Stimulated activated naive CD8-positive, alpha-beta T cell treated with anti-CD3 and anti-CD28 coated beads, Interleukin-15, Interleukin-2, amounts not matched to agents 100 ng/mL and 50 ng/mL, for 24 hours (primary cell): ENCODE measurements around the gene TPBGL.

Experiments used
- H3K27ac Mint-ChIP-seq: one replicate; pipeline ENCODE4 v1.8.0; 2021; ENCODE audit warnings: mild to moderate bottlenecking, mixed read lengths
- H3K27me3 Mint-ChIP-seq: one replicate; pipeline ENCODE4 v1.8.0; 2021; ENCODE audit warnings: mixed read lengths
- H3K36me3 Mint-ChIP-seq: one replicate; pipeline ENCODE4 v1.8.0; 2021; ENCODE audit warnings: low read depth, mixed read lengths
- H3K4me1 Mint-ChIP-seq: one replicate; pipeline ENCODE4 v1.8.0; 2021; ENCODE audit warnings: low read depth, mixed read lengths
- H3K4me3 Mint-ChIP-seq: one replicate; pipeline ENCODE4 v1.8.0; 2021; ENCODE audit warnings: mild to moderate bottlenecking, mixed read lengths
- H3K9me3 Mint-ChIP-seq: one replicate; pipeline ENCODE4 v1.8.0; 2021; ENCODE audit warnings: mixed read lengths

TPBGL gene

DNA sequence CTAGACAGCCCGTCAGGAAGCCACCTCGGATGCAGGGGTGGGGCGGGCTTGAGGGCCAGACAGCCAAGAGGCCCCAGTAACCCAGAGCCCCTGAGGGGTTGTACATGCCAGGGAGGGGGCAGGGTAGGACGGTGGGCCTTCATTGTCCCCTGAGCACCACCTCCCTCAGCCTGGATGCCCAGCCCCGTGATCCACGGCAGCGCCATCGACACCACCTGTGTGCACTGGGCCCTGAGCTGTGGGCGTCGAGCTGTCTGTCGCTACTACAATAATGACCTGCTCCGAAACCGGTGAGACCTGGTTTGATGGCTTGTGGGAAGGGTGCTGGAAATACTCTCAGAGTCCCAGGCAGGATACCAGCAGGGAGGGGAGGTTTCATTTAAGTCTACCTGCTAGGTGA, 37.4 kb upstream of the TPBGL start:
- no peaks in the 10 kb centered on the region for H3K4me1 Mint-ChIP-seq
- H3K36me3 Mint-ChIP-seq: no peaks in the 10 kb centered on the region
- no peak overlapping the region for H3K4me3 Mint-ChIP-seq
- H3K9me3 Mint-ChIP-seq: no peaks in the 10 kb centered on the region
- no peak overlapping the region for H3K27ac Mint-ChIP-seq
- H3K27me3 Mint-ChIP-seq: no peaks in the 10 kb centered on the region

DNA sequence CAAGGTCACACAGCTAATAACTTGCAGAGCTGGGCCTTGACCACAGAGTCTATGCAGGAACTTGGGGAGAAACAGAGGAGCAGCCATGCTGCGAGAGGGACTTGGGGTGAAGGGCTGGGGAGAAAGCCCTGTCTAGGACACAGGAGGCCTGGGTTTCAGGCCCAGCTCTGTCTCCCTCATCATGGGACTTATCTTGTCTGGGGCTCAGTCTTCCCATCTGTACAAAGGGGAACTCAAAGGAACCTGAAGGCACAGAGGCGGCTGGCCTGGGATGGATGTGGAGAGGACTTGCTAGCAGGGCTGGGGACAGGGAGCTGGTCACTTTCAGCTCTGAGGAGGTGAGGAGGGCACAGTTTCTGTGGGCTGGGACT, 36.9 kb upstream of the TPBGL start:
- no peak overlapping the region for H3K4me3 Mint-ChIP-seq
- no peaks in the 10 kb centered on the region for H3K9me3 Mint-ChIP-seq
- no peak overlapping the region for H3K27ac Mint-ChIP-seq

DNA sequence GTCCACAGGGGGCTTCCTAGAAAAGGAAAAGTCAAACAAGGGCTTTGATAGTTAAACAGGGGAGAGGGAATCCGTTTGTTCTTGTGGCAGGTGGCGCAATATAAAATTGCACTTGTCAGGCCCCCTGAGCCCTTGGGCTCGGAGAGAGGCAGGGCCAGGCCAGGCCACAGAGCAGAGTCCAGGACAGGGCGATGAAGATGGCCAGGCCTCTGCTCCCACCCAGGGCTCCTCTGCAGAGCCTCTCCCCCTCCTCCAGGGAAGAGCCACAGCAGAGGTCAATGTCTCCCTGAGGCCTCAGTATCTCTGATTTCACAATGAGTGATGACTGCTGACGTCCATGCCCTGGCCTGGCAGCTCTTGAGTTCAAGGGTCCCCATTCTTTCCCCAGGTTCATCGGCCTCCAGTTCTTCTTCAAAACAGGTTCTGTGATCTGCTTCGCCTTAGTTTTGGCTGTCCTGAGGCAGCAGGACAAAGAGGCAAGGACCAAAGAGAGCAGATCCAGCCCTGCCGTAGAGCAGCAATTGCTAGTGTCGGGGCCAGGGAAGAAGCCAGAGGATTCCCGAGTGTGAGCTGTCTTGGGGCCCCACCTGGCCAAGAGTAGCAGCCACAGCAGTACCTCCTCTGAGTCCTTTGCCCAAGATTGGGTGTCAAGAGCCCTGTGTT, 36.4 kb upstream of the TPBGL start:
- Mint-ChIP-seq H3K27me3 (no peaks in the 10 kb centered on the region), H3K27ac (no peak overlapping the region), H3K36me3 (no peaks in the 10 kb centered on the region), H3K9me3 (no peaks in the 10 kb centered on the region), H3K4me1 (no peaks in the 10 kb centered on the region), H3K4me3 (no peak overlapping the region)

More for the DNA sequence above, 36.9 kb upstream of the TPBGL start:
- H3K4me1 Mint-ChIP-seq: no peaks in the 10 kb centered on the region
- no peaks in the 10 kb centered on the region for H3K27me3 Mint-ChIP-seq
- no peaks in the 10 kb centered on the region for H3K36me3 Mint-ChIP-seq

DNA sequence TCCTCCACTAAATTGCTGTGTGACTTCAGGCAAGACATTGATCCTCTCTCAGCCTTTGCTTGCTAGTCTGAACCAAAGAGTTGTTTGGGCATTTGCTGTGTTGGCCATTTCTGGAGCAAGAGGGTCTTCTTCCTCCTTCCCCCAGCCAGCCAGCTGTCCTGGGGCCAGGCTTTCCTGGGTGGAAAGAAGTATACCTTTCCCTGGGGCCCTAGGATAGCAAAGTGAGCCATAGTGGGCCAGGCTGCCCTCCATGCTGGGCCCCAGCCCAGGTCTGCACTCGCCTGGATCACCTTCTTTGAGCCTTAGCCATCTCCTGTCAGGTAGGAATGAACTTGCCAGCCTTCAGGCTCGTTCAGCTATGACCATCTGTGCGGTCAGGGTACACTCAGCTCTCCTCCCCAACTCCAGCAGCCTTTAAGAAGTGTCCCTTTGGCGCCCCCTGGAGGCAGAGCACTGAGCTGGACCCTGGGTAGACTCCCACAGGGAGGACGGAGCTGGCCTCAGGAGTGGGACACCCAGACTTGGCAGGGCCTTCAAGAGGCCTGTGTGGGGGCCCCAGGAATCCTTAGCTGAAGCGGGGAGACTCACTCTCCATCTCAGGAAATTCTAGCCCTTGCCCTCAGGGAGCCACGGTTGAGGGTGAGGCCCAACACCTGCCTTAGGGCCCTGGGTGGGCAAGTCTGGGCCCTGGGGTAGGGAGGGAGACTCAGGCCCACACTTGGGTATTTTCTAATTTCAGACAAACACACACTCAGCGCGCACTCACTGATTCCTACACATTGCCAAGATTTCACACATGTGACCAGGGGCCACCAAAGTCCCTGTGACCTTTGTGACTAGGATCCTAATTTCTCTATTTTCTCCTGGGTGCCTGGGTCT, 35.6 kb upstream of the TPBGL start:
- Mint-ChIP-seq H3K27ac (no peak overlapping the region), H3K27me3 (no peaks in the 10 kb centered on the region), H3K4me3 (no peak overlapping the region), H3K36me3 (no peaks in the 10 kb centered on the region), H3K9me3 (no peaks in the 10 kb centered on the region), H3K4me1 (no peaks in the 10 kb centered on the region)

DNA sequence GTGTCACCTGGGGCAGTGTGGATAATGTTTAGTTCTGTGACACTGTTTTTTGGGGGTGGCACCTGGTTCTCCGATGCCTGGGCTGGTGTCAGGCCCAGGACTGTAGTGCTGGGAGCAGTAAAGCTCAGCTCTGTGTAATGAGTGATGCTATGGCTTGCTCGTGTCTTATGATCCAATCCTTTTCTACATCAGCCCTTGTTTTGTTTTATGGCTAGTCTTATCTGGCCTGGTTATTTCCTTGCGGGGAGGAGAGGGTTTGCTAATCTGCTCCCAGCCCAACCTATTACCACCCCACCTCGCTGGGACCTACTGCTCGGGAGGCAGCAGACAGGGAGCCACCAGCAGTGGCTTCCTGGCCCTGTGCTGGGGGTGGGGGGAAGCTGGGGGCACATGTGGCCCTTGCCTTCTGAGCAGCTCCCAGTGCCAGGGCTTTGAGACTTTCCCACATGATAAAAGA, 35.0 kb upstream of the TPBGL start:
- Mint-ChIP-seq H3K4me1 (no peaks in the 10 kb centered on the region), H3K27ac (no peak overlapping the region), H3K27me3 (no peaks in the 10 kb centered on the region), H3K36me3 (no peaks in the 10 kb centered on the region), H3K9me3 (no peaks in the 10 kb centered on the region), H3K4me3 (no peak overlapping the region)

DNA sequence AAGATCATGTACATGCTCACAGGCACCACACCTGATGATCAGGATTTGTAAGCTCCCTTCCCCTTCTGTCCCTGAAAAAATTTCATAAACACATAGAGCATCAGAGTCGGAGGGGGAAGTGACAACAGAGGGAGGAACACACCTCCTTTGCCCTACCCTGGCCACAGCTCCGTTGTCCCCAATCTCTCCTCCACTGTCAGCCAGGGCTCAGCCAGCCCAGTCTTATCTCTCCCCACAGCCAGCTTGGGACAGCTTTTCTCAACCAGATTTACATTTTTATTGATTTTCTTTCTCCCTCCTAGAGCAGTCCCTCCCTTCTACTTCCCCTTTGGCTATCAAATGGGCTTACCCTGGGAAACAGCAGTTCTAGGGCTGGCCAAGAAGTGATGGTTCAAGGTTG, 32.1 kb upstream of the TPBGL start:
- Mint-ChIP-seq H3K27me3 (peaks cover 10% of the 10 kb centered on the region), H3K9me3 (no peaks in the 10 kb centered on the region), H3K27ac (no peak overlapping the region), H3K36me3 (no peaks in the 10 kb centered on the region), H3K4me1 (no peaks in the 10 kb centered on the region), H3K4me3 (no peak overlapping the region)

DNA sequence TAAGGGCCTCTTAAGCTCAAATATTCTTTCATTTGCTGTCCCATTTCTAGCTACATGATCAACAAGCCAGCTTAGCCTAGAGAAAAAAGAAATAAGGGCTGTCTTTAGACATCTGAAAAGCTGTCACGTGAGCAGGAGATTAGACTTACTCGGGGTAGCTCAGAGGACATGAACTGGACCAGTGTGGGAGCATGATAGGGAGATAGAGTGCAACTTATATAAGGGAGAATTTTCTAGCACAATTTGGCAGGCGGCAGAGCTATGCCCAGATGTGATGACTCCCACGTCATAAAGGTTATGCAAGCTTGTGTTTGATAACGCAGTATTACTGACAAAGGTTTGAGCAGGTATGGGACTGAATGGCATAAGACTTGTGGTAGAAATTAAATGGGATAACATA, 28.2 kb upstream of the TPBGL start:
- Mint-ChIP-seq H3K9me3 (no peaks in the 10 kb centered on the region), H3K4me1 (no peaks in the 10 kb centered on the region), H3K4me3 (no peak overlapping the region), H3K36me3 (no peaks in the 10 kb centered on the region), H3K27me3 (peaks cover 32% of the 10 kb centered on the region), H3K27ac (no peak overlapping the region)

DNA sequence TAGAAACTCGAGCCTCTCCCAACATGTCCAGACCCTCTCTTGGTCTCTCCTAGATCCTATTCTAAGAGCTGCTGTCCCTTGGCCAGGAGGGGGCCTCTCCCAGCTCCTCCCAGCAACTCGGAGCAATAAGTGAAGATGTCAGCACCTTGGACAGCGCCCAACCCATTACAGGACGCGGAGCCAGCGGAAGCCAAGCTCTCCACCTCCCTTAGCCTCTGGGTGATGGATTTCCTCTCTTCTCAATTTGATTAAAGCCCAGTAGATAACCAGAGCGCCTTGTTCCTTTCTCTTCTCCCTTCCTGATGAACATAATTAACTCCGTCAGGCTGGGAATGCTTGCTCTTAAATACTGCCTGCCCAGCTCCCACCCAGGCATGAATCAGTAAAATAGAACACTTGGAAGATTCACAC, 26.2 kb upstream of the TPBGL start:
- H3K4me3 Mint-ChIP-seq: no peak overlapping the region
- H3K27ac Mint-ChIP-seq: no peak overlapping the region
- H3K9me3 Mint-ChIP-seq: no peaks in the 10 kb centered on the region
- H3K27me3 Mint-ChIP-seq: peaks cover 39% of the 10 kb centered on the region
- H3K36me3 Mint-ChIP-seq: no peaks in the 10 kb centered on the region
- no peaks in the 10 kb centered on the region for H3K4me1 Mint-ChIP-seq

DNA sequence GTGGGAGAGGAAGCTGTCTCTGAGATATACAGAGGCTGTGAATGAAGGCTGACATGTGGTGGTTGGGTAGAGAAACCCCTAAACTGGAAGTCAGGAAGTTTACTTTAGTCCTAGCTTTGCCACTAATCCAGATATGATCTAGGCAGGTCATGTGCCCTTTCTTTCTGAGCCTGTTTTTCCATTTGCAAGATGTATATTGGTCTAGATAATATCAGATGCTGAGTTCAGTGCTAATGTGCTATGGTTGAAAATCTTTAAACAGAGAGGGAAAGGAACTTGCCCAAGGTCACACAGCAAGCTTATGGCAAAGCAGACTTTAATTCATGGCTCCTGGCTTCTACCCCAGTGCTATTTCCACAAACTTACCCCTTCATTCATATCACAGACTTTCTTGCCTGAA, 25.7 kb upstream of the TPBGL start:
- no peak overlapping the region for H3K27ac Mint-ChIP-seq
- H3K4me3 Mint-ChIP-seq: no peak overlapping the region
- no peaks in the 10 kb centered on the region for H3K36me3 Mint-ChIP-seq
- H3K9me3 Mint-ChIP-seq: no peaks in the 10 kb centered on the region
- H3K4me1 Mint-ChIP-seq: no peaks in the 10 kb centered on the region
- peaks cover 39% of the 10 kb centered on the region for H3K27me3 Mint-ChIP-seq

DNA sequence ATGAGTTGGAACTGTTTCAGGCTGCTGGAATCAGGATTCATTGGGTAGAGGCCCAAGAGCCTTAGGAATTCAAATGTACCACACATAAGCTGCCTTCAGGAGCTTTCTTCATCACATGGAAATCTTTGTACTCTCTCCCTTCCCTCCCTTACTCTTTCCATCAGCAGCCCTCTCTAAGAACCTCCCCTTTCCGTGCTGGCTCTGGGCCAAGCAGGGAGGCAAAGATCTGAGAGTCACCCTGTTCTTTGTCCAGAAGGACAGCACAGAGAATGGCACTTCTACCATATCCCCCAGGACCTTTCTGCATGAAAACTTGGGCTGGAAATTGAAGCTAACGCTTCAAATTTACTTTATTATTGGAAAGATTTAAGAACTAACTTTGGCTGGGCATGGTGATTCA, 20.7 kb upstream of the TPBGL start:
- Mint-ChIP-seq H3K9me3 (no peaks in the 10 kb centered on the region), H3K27me3 (peaks cover 25% of the 10 kb centered on the region), H3K36me3 (no peaks in the 10 kb centered on the region), H3K27ac (no peak overlapping the region), H3K4me1 (no peaks in the 10 kb centered on the region), H3K4me3 (no peak overlapping the region)

DNA sequence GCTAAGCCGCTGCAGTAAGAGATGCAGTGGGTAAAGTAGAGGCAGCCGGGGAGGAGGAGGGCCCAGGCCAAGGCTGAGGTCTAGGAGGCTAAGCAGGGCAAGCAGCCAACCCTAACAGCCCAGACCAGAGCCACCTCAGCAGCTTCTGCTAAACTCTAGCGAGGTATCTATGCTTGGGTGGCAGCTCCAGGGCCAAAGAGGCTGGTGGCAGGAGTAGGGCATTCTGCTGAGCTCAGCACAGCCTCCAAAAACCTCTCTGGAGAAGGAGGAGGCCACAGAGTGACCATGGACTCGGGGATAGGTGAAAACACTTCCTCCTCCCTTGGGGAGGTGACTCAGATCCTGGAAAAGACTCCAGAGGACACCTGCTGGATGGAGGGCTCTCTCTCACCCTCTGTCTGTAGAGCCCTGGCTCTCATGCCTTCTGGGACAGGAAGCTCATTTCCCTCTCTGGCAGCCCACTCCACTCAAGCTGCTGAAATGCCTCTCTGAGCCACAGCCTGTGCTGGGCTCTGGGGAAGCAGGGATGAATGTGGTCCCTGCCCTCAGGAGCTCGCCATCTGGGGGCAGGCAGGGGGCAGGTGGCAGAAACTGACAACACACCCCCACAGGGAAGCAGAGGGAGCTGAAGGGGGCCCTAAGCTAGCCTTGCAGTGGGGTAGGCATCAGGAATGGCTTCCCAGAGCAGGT, 16.5 kb upstream of the TPBGL start:
- peaks cover 4% of the 10 kb centered on the region for H3K27me3 Mint-ChIP-seq
- H3K9me3 Mint-ChIP-seq: no peaks in the 10 kb centered on the region
- H3K4me3 Mint-ChIP-seq: no peak overlapping the region
- H3K36me3 Mint-ChIP-seq: no peaks in the 10 kb centered on the region
- no peak overlapping the region for H3K27ac Mint-ChIP-seq
- H3K4me1 Mint-ChIP-seq: no peaks in the 10 kb centered on the region

DNA sequence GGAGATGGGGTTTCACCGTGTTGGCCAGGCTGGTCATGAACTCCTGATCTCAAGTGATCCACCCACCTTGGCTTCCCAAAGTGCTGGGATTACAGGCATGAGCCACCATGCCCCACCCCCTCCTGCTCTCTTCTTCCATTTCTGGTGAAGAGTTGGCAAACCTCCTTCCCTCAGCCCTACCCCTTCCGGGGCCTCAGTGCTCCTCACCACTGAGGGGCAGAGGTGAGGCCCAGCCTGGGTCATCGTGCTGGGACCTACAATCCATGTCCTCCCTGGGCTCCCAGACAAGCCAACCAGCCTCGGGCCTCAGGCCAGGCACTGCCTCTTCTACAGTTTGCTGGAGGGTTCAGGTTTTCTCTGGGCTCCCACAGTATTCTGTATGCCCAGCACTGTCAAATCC, 14.8 kb upstream of the TPBGL start:
- Mint-ChIP-seq H3K4me1 (no peaks in the 10 kb centered on the region), H3K27ac (no peak overlapping the region), H3K27me3 (peaks cover 4% of the 10 kb centered on the region), H3K9me3 (no peaks in the 10 kb centered on the region), H3K36me3 (no peaks in the 10 kb centered on the region), H3K4me3 (no peak overlapping the region)

DNA sequence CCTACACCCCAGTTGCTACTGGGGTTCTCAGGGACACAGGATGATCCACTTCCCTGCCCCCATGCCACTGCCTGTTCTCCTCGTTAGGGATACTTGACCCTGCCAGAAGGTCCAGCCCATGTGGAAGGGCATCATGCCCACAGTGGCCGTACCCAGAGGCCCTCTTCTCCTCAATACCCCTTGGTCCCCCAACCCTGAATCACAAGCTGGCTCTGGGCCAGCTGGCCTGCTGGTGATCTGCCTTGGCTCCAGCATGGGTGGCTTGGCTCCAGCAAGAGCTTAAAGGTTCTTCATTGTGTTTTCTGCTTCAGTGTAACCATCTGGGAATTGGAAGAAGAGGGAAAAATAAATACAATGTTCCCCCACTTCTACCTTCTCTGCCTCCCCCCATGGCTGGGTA, 11.1 kb upstream of the TPBGL start:
- no peaks in the 10 kb centered on the region for H3K9me3 Mint-ChIP-seq
- no peak overlapping the region for H3K27ac Mint-ChIP-seq
- no peaks in the 10 kb centered on the region for H3K36me3 Mint-ChIP-seq
- H3K27me3 Mint-ChIP-seq: peaks cover 7% of the 10 kb centered on the region
- H3K4me3 Mint-ChIP-seq: no peak overlapping the region
- no peaks in the 10 kb centered on the region for H3K4me1 Mint-ChIP-seq

DNA sequence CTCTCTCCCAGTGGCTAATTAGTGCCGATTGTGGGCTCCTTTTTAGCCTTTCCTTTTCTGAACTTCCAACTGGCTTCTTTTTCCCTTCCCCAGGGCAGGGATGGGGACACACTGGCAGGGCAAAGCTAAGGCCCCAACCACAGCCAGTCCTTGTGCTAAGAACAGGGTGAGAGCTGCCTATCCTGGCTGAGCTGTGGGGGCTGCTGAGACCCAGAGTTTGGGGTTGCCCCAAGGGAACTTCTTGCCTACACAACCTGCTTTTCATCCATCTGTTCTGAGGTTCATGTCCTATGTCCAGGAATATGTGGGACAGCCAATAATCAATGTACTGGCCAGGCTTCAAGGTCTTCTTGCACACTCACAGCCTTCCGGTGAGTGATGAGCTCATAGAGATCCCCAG, 10.0 kb upstream of the TPBGL start:
- H3K4me3 Mint-ChIP-seq: no peak overlapping the region
- H3K9me3 Mint-ChIP-seq: no peaks in the 10 kb centered on the region
- H3K4me1 Mint-ChIP-seq: no peaks in the 10 kb centered on the region
- H3K36me3 Mint-ChIP-seq: no peaks in the 10 kb centered on the region
- H3K27ac Mint-ChIP-seq: no peak overlapping the region
- peaks cover 7% of the 10 kb centered on the region for H3K27me3 Mint-ChIP-seq

DNA sequence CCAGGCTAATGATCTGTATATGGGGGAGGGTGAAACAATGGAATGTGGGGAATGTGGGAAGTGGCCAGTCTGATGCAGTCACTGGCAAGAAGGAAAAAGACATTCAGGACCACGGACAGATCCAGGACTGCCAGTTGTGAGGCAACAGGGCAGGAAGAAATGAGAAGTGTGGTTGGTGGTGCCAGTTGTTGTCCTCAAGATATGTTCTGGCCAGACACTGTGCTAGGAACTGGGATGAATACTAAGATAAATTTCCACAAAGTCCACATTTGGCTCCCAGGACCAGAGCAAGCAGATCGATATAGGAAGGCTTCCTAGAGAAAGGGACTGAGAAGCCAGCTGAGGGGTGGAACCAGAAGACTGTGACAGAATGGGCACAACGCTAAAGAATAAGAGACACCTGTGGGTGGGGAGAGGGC, 6.8 kb upstream of the TPBGL start:
- Mint-ChIP-seq H3K27ac (no peak overlapping the region), H3K4me1 (no peaks in the 10 kb centered on the region), H3K36me3 (no peaks in the 10 kb centered on the region), H3K27me3 (peaks cover 18% of the 10 kb centered on the region), H3K4me3 (no peak overlapping the region), H3K9me3 (no peaks in the 10 kb centered on the region)
